Hypothalamus (tissue), 51 donors: Measurements from ENCODE around the gene ELAVL2.

Source experiments
- DNase-seq, 51 donors: peaks; one replicate each; lab custom pipeline; 2025; lab: John Stamatoyannopoulos, UW

Gene ELAVL2

DNA sequence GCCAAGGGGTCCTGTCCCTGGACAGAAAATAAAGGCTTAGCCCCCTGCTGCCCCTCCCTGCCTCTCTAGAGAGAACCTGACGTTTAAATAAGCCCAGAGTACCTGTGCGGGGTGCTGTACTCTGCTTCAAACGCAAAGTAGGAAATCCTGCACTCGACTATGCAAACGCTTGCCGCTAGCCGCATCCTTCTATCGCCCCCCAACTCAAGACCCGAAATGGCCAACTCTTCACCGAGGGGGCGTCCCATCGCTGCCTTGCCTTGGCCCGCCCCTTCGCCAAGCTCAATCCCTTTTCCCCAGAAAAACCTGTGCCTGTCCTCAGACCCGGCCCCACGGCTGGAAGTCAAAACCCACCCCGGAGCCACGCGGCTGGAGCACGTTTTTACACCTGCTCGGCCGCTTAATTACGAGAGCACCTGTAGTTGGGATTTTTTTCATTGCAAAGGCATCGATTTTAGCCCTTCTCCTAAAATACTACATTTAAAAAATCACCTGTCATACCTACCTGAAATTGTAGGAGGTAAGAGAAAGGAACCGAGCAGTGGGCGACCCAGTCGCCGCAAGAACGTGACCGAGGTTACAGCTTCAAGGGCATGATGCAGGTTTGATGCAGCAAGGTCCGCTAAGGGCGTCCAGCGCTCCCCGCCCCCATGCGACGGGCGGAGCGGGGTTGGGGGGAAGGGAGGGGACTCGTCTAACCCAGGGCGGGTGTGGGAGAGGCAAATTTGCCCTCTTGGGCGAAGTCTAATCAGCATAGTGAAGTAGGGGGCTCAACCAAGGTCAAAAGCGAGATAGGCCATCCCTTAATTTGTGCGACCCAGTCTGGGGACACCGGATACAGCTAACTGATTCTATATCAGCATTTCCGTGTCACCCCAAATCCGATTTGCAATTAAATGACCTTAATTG lies 3.5 kb downstream of the ELAVL2 start:
- DNase-seq: no peak

DNA sequence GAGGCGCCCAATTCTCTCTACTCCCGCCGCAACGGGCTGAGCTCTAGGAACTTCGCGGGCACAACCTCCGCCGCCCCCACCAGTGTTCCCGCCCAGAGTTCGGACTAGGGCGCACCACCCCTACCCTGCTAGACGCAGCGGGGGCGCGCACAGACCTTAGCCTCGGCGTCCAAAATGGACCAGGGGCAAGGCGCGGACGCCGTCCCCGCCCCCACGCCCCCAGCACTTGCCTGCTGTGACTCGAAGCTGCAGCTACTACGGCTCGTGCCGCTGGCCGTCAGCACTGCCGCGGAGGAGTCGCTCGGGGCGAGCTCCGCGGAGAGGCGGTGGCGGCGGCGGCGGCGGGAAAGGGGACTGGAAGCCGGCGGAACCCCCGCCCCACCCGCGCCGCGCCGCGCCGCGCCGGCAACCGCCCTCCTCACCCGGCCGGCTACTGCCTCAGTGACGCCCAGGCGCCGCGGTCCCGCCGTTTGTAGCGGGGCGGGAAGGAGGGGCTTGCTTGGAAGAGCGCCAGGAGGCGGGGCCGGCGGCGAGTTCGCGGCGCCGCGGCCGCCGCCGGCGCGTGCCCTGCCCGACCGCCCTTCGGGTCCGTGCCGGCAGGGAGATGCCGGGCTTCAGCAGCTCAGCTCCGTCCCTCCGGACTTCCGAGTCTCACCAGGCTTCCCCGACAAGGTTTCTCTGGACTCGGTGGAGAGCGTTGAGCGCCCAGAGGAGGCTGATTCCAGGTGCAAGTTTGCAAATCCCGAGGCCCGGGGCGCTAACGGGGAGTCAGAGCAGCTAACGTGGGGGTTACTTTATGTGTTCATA lies 4.5 kb downstream of the ELAVL2 start:
- peak in 5 of 51 donors; percentile 30 to 52 (median 38) for DNase-seq

DNA sequence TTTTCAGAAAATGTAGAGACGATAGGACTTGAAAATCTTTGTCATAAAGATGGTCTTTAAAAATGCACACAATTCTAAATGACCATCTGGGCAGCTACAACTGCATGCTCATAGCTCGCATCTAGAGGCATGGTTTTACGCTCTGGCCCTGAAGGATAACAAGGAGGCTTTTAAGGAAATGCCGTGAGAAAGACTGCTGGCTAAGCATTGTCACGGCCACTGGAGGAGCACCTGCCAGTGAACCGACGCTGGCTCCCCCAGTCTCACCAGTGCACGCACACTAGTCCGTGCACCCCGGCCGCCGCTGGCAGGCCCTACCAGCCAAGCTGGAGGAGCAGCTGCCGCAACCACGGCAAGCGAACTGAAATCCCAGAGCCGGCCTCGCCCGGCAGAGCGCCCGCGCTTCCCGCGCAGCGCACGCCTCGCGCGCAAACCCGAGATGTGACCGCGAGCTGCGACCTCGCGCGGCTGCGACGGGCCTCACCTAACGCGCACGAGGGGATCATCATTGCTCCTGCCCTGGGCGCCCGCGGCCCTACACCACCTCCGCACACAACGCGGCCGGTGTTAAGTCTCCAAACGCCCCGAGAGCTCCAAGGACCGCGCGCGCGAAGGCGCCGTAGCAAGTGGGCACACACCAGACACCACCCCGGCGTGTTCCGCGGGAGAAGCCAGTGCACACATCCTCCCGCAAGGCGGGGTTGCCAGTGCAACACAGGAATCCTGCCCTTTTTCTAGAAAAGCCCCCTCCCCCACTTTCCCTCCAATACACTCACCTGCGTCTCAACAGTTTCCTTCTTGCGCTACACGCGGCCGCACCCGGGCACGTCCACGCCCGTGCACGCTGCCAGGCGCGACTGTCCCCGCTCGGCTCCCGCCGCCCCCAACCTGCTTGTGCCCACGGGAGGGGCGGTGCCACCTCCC lies 5.3 kb downstream of the ELAVL2 start:
- peak in 2 of 51 donors; percentile 25 to 42 for DNase-seq

DNA sequence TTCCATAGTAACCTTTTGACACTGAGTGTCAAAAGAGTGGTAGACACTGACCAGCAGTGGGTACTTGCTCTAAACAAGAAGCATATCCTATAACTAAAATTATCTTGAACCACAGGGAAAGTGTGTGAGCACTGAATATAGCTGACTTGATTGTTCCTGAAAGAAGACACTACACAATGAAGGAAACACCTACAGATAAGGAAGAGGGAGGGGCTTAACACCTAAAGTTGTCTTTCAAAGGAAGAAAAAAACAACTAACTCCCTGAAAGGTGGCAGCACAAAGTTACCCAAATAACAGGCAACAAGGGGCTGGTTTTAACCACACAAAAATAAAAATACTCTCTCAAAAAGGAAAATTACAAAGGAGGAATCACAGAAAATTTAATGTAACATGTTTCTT lies 6.6 kb downstream of the ELAVL2 start:
- no peak for DNase-seq

DNA sequence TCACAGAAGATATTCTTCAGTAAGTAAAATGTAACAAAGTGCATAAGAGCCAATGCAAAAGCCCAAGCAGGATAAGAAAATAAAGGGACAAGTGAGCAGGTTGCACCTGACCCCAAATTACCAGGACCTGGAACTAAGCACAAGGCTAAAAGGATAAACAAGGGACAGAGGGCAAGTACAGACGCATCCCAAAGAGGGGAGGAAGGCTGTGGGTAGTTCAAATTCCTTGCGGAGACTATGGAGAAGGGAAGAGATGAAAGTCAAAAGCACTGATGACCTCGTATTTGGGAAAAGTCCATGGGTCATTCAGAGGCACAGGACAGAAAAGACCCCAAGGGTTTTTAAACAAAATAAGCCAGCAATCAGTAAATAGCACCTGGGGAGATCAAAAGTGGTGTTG lies 11.8 kb downstream of the ELAVL2 start:
- DNase-seq: no peak

DNA sequence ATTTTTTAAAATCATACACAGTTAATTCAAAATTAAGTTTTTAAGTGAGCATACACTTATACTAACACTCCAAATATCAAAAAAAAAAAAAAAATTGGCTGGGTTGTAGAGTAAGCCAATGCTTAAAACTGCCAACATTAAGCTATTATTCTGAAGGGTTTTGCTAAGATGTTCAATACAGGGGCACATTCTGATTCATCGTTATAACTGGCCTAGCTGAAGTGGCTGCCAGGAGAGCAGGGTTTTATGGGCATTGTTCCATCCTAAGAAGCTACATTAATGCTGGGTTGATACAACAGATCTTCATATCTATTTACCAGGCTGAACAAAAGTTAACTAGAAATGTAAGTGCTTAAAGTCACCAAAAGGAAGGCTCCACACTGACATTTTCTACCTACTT lies 13.4 kb downstream of the ELAVL2 start:
- no peak for DNase-seq

DNA sequence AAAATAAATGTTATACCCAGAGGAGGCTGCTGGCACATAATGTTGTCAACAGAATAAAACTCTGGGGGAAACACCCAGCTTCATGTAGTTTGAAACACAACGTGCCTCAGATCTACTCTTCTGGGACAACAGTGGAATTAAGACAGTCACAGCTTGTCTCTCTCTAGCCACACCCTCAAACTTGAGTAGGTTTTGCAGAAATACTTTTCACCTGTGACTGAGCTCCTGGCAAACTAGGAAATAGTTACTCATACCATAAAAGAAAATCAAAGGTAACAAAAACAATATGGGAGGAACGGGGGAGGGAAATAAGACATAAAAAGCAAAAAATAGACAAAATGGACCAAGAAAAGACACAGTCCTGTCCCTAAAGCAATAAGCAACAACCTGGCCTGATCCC lies 14.4 kb downstream of the ELAVL2 start:
- DNase-seq: no peak

DNA sequence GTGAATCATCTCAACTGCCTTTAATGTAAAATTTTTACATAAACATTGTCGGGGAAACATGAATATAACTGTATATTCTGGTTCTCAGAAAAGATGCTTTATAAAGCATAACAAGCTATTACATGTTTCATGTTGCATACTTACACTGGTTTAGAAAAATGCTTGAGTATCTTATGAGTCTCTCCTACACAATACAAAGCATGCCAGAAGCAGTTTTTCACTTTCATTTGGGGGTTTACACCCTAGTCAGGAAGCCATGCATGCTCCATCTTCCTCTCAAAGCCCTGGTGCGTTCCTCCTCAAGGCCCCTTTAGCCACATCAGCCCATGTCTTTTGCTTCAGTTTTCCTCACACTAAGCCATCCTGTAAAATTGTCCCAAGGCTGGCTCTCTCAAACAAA lies 22.8 kb downstream of the ELAVL2 start:
- no peak for DNase-seq

DNA sequence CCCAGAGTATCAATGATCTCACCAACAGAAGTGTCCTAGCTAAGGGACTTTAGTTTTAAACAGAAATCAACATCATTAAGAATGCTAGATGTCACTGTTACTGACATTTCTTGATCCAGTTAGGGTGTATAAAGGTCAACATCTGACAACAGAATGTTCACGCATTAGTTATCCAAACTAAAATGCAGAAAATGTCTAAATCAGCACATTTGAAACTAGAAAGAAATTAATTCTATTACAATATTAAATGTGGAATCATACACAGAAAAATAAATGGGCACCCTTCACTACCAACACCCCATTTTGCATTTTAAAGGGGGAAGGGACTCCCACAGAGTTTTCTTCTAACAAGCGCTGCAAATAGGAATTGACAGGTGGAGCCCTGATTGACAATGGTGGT lies 24.5 kb downstream of the ELAVL2 start:
- DNase-seq: no peak

DNA sequence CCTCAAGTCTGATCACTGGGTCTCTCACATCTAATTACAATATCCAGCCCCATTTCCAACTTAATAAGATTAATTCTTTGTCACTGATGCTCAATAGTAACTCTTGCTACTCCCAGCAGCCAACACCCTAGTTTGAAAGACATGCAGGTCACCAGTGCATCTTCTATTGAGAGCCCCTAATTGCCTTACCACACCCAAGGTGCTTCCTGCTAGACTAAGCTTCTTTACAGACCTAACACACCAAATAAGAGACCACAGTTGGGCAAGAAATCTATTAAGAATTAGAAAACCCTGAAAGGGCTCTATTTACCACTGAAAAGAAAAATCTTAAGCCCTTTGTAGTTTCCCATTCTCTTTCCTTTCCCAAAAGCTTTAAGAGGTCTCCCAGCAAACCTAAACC lies 26.5 kb downstream of the ELAVL2 start:
- DNase-seq: no peak

DNA sequence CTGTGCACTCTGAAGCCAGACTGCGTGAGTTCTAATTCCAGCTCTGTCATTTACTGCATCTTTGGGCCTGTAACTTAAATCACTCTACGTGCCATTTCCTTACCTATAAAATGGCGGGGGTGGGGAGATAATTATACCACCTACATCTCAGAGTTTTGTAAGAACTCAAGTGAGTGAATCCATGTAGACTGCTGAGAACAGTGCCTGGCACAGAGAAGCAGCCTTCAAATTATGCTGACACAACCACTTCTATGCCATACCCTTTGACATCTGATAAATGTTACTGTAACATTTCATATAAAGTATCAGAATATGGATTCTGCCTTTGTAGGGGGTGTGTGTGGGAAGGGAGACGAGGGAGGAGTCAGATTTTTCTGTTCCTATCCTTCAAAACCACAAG lies 27.7 kb downstream of the ELAVL2 start:
- DNase-seq: no peak

DNA sequence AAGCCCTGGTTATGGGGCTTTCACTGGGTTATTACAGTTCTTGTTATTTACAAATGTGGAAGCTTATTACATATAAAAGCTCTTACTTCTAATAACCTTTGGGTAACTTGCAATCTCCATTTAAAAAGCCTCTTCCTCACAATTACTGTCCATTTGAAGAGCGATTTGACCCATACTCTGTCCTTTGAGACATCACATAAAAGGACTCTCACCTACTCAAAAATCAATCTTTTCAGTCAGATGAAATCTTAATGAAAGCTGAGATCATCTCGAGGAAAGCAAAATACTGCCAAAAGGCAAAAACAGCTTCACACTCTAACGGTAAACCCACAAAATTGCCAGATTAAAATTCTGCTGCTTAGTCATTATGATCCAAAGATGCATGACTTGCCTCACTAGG lies 29.8 kb downstream of the ELAVL2 start:
- no peak for DNase-seq

DNA sequence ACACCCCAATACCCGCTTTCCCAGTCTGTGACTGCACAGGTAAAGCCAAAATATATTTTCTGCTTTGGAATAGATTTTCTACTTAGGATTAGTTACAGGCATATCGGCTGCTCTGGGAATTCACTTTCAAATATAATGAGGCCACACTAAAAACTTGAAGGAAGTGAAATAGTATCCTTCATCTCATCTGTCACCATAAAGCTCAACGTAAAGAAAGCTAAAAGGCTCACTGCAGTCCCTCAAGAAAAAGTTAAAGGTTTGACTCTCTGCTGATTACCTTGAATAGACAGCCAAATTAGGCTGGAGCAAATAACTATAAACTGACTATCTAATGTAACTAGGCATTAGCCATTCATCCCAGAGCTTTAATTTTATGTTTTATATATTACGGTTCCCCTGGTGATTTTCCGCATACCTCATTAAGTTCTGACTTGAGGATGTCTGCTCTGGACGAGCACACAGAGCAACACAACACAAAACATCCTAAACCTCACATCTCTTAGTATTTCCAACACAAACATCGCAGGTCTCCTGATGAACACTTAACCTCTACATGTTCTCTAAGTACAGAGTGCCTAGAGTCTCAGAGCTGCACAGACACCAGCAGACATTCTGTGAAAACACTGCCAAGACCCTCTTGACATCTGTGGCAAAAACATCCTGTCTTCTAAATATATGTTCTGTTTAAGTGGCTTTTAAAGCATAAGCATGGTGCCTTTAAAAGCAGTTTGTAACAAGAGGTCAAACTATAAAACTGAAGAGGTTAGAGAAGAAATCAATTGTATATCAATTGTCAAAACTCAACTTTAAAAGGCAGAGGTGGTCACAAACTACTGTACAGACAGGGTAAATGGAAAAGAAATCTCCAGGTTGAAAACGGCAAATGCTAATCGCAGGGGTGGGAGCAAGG lies 35.4 kb downstream of the ELAVL2 start:
- no peak for DNase-seq

DNA sequence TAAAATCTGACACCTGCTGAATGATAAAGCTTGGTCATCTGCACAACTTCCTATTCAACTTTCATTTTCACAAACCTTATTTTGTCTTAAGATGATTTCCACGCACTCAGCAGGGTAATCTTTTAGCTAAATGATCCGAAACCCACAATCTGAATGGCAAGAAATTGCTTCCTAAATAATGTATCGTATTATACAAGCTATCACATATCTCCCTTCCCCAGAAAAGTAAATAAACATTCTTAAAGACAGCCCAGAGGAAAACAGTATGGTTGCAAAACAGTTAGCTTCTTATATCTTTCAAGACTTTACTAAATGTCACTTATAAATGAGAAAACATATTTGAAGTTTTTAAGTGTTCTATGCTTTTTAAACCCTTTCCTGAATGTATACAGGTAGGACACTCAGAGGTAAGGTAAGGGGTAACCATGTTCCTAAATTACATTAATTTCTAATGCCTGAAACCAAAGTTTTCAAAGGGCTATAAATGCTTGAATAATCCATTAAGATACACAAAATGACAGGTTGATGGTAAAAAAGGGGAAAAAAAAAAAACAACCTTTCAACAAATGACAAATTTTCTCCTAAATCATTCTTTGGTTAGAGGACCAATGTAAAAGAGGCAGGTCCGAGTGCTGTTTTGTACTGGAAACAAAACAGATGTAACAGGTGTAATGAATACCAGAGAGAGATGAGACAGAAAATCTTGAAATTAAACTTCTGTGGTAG lies 36.3 kb downstream of the ELAVL2 start:
- DNase-seq: no peak

DNA sequence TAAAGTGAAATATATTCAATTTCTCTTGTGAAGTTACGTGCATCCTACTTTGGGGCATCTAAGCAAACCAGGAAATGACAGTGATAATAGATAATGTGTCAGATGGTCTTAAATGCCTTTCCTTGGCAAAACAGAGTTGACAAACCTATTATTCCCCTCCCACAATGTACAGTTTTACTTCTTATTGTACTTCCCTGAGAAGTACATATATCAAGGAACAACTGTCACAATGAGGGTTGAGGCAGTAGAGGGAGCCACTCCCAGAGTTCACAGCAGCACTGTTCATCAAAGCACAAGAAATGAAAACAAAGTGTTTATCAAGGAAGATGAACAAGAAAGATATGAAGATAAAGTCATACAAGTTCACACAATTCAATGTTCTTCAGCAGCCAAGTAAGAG lies 41.1 kb downstream of the ELAVL2 start:
- no peak for DNase-seq

DNA sequence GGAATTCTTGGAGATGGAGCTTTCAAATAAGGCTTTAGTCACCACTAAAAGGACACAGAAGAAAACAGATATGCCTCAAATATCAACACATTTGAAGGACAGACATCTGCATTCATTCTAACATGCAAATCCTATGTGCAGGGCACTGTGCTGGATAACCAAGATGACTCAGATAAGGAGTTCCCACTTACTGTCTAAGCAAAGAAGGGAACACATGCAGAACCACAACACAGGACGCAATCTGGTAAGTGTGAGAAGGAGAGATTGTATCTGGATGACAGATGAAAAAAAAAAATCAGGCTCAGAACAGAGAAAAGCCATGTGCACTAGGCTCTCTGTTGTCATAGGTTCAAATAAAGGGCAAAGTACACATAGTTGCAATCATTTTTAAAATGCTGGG lies 42.5 kb downstream of the ELAVL2 start:
- DNase-seq: no peak

DNA sequence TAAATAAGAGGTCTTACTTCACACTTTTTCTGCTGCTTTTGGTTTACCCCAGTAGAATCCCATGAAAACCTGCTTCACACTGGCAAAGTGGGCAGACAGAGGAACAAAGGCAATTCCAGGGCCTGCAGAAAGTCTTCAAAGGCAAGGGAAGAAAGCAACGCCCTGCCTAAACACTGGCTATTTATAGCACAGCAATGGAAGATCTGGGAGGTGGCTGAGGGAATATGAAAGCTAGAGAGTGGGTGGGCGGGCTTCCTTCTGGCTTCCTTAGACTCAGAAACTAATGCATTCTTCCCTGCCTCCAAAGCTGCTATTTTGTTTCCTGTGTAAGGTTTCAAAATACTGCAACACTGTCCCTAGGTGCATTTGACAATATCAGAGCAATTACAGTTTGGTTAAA lies 46.8 kb downstream of the ELAVL2 start:
- peak in 1 of 51 donors; percentile 3 for DNase-seq

DNA sequence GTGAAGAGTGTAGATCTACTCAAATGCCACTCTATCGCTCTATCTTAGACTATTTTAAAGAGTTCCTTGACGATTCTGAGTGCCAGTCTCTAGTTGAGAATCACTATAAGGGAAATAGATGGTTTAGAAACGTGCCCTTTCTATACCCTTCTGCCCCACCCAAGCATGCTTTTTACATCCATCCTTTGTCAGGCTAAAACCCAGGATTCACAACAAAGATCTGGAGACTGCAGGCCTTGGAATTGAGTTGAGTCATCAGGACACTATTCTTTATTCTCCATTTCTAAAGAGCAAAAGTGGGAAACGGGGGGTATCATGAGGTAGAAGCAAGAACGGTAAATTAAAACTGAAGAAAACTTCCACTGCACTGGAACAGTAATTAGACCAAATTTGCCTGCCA lies 48.7 kb downstream of the ELAVL2 start:
- no peak for DNase-seq

DNA sequence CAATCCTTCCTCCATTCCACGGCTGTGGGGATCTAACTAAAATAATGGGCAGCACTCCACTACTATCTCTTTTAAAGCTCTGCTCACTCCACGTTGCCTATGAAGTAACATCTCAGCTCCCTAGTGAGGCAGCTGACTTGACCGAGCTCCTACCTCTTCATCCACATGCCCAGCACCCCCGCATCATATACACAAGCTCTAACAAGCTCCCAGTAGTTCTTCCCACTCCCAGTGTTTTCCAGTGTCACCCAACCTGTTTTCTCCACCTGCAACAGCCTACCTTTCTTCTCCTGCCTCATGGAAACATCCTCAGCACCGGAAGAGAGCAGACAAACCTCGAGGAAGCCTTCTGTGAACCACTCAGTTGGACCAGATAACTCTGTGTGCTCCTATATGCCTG lies 50.5 kb downstream of the ELAVL2 start:
- no peak for DNase-seq
